LNCaP clone FGC (cell line): ENCODE results near the gene RIOK3.

Source experiments
- DNase-seq: peaks from one replicate; pipeline ENCODE4 v3.0.0-alpha.2; 2011; ENCODE audit warnings: low read depth
- H3K4me3 ChIP-seq: 2 replicates; pipeline ENCODE4 v1.5.1; 2011; ENCODE audit warnings: mild to moderate bottlenecking, low read depth, low read length, control low read depth
- TF ChIP-seq, protein P1 (sequence below): IDR thresholded peaks from 2 replicates; pipeline ENCODE4 v1.5.1; 2012; ENCODE audit warnings: mild to moderate bottlenecking; ENCODE audit not compliant: control insufficient read depth, insufficient read depth; ENCODE audit errors: extremely low read depth

The RIOK3 gene

DNA sequence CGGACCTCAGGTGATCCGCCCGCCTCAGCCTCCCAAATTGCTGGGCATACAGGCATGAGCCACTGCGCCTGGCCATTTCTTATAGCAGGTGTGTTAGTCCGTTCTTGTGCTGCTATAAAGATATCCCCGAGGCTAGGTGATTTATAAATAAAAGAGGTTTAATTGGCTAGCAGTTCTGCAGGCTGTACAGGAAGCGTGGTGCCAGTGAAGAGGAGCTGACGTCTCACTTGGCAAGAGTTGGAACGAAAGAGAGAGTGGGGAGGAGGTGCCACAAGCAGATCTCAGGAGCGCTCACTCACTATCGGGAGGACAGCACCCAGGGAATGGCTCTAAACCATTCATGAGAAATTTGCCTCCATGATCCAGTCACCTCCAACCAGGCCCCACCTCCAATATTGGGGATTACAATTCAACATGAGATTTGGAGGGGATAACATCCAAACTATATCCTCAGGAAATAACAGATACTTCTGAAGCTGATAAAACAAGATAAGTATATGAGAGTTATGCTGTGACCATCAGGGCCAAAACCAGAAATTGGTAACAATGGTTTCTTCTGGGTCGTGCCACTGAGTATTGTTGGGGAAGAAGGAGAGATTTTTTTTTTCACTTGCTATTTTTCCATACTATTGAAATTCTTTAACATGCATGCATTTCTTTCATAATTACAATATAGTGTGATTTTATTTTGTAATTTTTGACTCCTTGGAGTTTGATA lies 42.8 kb downstream of the RIOK3 start:
- TF ChIP-seq, protein P1, sequence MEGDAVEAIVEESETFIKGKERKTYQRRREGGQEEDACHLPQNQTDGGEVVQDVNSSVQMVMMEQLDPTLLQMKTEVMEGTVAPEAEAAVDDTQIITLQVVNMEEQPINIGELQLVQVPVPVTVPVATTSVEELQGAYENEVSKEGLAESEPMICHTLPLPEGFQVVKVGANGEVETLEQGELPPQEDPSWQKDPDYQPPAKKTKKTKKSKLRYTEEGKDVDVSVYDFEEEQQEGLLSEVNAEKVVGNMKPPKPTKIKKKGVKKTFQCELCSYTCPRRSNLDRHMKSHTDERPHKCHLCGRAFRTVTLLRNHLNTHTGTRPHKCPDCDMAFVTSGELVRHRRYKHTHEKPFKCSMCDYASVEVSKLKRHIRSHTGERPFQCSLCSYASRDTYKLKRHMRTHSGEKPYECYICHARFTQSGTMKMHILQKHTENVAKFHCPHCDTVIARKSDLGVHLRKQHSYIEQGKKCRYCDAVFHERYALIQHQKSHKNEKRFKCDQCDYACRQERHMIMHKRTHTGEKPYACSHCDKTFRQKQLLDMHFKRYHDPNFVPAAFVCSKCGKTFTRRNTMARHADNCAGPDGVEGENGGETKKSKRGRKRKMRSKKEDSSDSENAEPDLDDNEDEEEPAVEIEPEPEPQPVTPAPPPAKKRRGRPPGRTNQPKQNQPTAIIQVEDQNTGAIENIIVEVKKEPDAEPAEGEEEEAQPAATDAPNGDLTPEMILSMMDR = no peak
- DNase-seq = peak; percentile 96
- peak overlapping the region; percentile 30 for H3K4me3 ChIP-seq

DNA sequence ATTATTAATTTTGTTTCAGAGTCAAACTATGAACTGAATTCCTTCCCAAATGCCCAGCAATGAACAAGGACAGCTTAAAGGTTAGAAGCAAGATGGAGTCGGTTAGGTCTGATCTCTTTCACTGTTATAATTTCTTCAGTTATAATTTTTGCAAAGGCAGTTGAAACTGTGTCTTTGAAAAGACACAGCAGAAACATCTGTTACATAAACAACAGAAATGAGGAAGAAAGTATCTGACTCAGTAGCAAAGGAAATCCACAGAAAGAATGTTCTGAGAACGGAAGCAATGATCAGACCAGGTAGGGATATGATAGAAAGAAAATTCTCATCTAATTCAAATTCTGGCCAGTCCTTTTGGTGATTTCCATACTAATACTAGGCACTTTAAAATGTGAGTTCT lies 45.0 kb downstream of the RIOK3 start:
- TF ChIP-seq, protein P1 = no peak
- no peak overlapping the region for H3K4me3 ChIP-seq
- no peak for DNase-seq

DNA sequence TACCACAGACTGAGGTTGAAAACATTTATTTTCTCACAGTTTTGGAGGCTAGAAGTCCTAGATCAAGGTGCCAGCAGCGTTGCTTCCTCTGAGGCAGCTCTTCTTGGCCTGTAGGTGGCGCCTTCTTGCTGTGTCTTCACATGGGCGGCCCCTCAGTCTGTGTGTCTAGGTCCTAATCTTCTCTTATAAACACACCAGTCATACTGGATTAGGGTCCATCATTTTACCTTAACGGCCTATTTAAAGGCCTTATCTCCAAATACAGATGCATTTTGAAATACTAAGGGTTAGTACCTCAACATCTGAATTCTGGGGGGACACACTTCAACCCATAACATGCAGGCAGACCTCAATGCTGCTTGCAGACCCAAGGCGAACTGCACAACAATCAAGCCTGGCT lies 45.8 kb downstream of the RIOK3 start:
- TF ChIP-seq, protein P1 = peak; percentile 70
- no peak overlapping the region for H3K4me3 ChIP-seq
- no peak for DNase-seq

DNA sequence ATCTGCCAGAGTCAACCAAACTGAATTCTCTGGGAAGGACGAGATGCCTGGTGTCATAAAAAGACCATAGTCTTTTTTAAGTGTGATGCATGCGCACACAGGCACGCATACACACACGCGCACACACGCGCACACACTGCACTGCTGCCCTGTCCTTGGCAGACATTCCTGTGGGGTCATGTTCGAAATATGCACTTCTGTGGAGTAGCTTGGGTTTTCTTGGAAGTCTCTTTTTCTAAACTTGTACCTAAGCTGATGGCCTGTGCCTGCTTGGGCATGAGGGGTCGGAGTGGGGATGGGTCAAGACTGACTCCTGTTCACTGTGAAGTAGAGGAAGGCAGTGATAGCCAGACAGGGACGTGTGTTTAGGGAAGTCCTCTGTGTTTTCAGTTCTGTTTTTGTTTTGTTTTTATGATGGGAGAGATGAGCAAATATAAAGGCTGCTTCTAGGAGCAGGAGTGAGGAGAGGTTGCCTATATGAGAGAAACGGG lies 46.2 kb downstream of the RIOK3 start:
- no peak for DNase-seq
- TF ChIP-seq, protein P1 = no peak
- H3K4me3 ChIP-seq = no peak overlapping the region

DNA sequence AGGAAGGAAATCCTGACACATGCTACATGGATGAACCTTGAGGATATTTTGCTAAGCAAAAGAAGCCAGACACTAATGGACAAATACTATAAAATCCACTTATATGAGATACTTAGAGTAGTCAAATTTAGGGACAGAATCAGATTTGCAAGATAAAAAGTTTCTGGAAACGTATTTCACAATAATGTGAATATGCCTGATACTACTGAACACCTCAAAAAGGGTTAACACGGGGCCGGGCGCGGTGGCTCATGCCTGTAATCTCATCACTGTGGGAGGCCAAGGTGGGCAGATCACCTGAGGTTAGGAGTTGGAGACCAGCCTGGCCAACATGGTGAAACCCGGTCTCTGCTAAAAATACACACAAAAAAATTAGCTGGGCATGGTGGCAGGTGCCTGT lies 48.5 kb downstream of the RIOK3 start:
- TF ChIP-seq, protein P1 = no peak
- no peak for DNase-seq
- H3K4me3 ChIP-seq = no peak overlapping the region

DNA sequence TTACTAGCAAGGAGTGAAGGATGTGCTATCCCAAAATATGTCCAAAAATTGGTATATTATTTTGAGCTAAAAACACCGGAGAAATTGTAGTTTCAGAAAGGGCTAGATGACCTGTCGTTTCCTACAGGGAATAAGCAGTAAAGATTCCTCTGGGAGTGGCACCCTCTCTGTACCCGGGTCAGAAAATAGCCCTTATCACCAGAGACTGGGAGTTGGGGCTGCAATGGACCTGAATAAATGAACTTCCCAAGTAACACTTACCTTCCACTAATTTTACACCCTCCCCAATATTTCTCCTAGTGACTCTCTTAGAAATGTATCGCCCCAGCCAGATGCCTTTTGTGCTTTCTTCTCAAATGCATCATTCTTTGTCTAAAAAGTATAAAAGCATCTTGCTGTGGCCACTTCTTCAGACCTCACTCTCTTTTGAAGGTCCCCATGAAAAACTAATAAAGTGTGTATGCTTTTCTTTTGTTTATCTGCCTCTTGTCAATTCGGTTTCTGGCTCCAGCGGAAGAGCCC lies 49.5 kb downstream of the RIOK3 start:
- DNase-seq = no peak
- TF ChIP-seq, protein P1 = no peak
- H3K4me3 ChIP-seq = peak overlapping the region; percentile 59
